IMR-90 (cell line): Measurements from ENCODE around the gene N4BP2. TPM values are rescaled to one million over a fixed set of nuclear protein-coding genes. Genes with fewer than 3 reads are reported as not detected.

Experiments used
- ATAC-seq: fragments of 200-7000 bp; cut with Tn5 transposase; 2 replicates; pipeline ENCODE4 v1.9.1; 2020; ENCODE audit warnings: low read depth, mild to moderate bottlenecking, moderate library complexity
- BruUV-seq: library from RNA; stranded (reverse); fragments of 400-500 nt; replicated peaks from 2 replicates; lab custom pipeline; 2021; lab: Mats Ljungman, UMichigan
- CTCF ChIA-PET: fragments of 300-600 bp; formaldehyde crosslinking; extraction: SDS; loops from one replicate; lab custom pipeline; 2021; ENCODE audit warnings: antibody characterized with exemption; lab: Yijun Ruan, JAX
- POLR2A ChIA-PET: fragments of 300-600 bp; sonication (Branson Sonifier 250); formaldehyde crosslinking; loops from one replicate; lab custom pipeline; 2022; ENCODE audit warnings: antibody characterized with exemption; ENCODE audit not compliant: unreplicated experiment; lab: Charles Lee
- DNase-seq: peaks from one replicate; pipeline ENCODE4 v3.0.0; 2013
- H2AFZ ChIP-seq: replicated peaks from 2 replicates; pipeline ENCODE3; 2013; ENCODE audit warnings: low read length, mild to moderate bottlenecking; ENCODE audit not compliant: poor library complexity
- H2AK5ac ChIP-seq: 2 replicates; pipeline ENCODE4 v1.6.1; 2013; ENCODE audit warnings: low read depth, low read length, inconsistent platforms
- H2AK9ac ChIP-seq: replicated peaks from 2 replicates; pipeline ENCODE3; 2013; ENCODE audit warnings: mild to moderate bottlenecking, low read depth, low read length, moderate library complexity; ENCODE audit not compliant: poor library complexity
- H2BK120ac ChIP-seq: 2 replicates; pipeline ENCODE4 v1.6.1; 2013; ENCODE audit warnings: low read depth, low read length, inconsistent platforms
- H2BK15ac ChIP-seq: 3 replicates; pipeline ENCODE4 v1.6.1; 2013; ENCODE audit warnings: low read depth, low read length, inconsistent platforms
- H2BK20ac ChIP-seq: 2 replicates; pipeline ENCODE4 v1.6.1; 2013; ENCODE audit warnings: low read depth, mild to moderate bottlenecking, inconsistent platforms, low read length, moderate library complexity
- H2BK5ac ChIP-seq: 2 replicates; pipeline ENCODE4 v1.6.1; 2013; ENCODE audit warnings: mild to moderate bottlenecking, low read depth, low read length, inconsistent platforms; ENCODE audit not compliant: poor library complexity, severe bottlenecking
- H3K14ac ChIP-seq: replicated peaks from 2 replicates; pipeline ENCODE4 v1.6.1; 2013; ENCODE audit warnings: low read depth, low read length, inconsistent platforms
- H3K18ac ChIP-seq: 2 replicates; pipeline ENCODE4 v1.6.1; 2013; ENCODE audit warnings: low read depth, low read length, control low read depth
- H3K23ac ChIP-seq: 2 replicates; pipeline ENCODE4 v1.6.1; 2013; ENCODE audit warnings: low read depth, low read length, inconsistent platforms
- H3K27ac ChIP-seq: 2 replicates; pipeline ENCODE4 v1.5.1; 2013; ENCODE audit warnings: mild to moderate bottlenecking, control low read depth, low read length; ENCODE audit not compliant: insufficient read depth
- H3K27me3 ChIP-seq: 2 replicates; pipeline ENCODE4 v1.6.1; 2013; ENCODE audit warnings: low read length; ENCODE audit not compliant: control insufficient read depth, insufficient read depth
- H3K36me3 ChIP-seq: 2 replicates; pipeline ENCODE4 v1.6.1; 2013; ENCODE audit warnings: low read length, mixed read lengths; ENCODE audit not compliant: control insufficient read depth, insufficient read depth
- H3K4ac ChIP-seq: 2 replicates; pipeline ENCODE4 v1.6.1; 2013; ENCODE audit warnings: low read depth, low read length, inconsistent platforms
- H3K4me1 ChIP-seq: 2 replicates; pipeline ENCODE4 v1.6.1; 2013; ENCODE audit warnings: low read length, mixed read lengths; ENCODE audit not compliant: control insufficient read depth, insufficient read depth
- H3K4me2 ChIP-seq: 2 replicates; pipeline ENCODE4 v1.6.1; 2013; ENCODE audit warnings: low read depth, mild to moderate bottlenecking, control low read depth, low read length, moderate library complexity
- H3K4me3 ChIP-seq: 2 replicates; pipeline ENCODE4 v1.5.1; 2013; ENCODE audit warnings: low read depth, mild to moderate bottlenecking, control low read depth, low read length, moderate library complexity; ENCODE audit not compliant: insufficient read depth
- H3K56ac ChIP-seq: 2 replicates; pipeline ENCODE4 v1.6.1; 2013; ENCODE audit warnings: low read length, inconsistent platforms; ENCODE audit not compliant: insufficient read depth; ENCODE audit errors: extremely low read depth
- H3K79me1 ChIP-seq, 2 experiments: 2 replicates each; pipeline ENCODE4 v1.6.1; 2013; ENCODE audit warnings: low read length in 2 of 2, inconsistent platforms in 1 of 2, low read depth in 1 of 2
- H3K9ac ChIP-seq: 2 replicates; pipeline ENCODE4 v1.6.1; 2013; ENCODE audit warnings: low read depth, low read length, control low read depth
- H3K9me1 ChIP-seq: 2 replicates; pipeline ENCODE4 v1.6.1; 2013; ENCODE audit warnings: low read length, inconsistent platforms; ENCODE audit not compliant: insufficient read depth
- H3K9me3 ChIP-seq: 2 replicates; pipeline ENCODE4 v1.6.1; 2013; ENCODE audit warnings: low read length; ENCODE audit not compliant: control insufficient read depth, insufficient read depth
- H4K20me1 ChIP-seq: 2 replicates; pipeline ENCODE4 v1.6.1; 2013; ENCODE audit warnings: low read length, inconsistent platforms; ENCODE audit not compliant: insufficient read depth
- H4K5ac ChIP-seq: 2 replicates; pipeline ENCODE4 v1.6.1; 2013; ENCODE audit warnings: mild to moderate bottlenecking, low read depth, low read length, control low read depth
- H4K8ac ChIP-seq, 2 experiments: 2 replicates each; pipeline ENCODE4 v1.6.1; 2013; ENCODE audit warnings: low read depth in 2 of 2, low read length in 2 of 2, control low read depth in 1 of 2, inconsistent platforms in 1 of 2
- H4K91ac ChIP-seq: 2 replicates; pipeline ENCODE4 v1.6.1; 2013; ENCODE audit warnings: low read depth, low read length, inconsistent platforms; ENCODE audit not compliant: insufficient read depth
- BHLHE40 ChIP-seq: fragments of 150-350 bp; IDR thresholded peaks from 2 replicates; pipeline ENCODE4 v1.6.1; 2016; ENCODE audit warnings: mild to moderate bottlenecking, low read depth, low read length
- CEBPB ChIP-seq: IDR thresholded peaks from 2 replicates; pipeline ENCODE4 v1.6.1; 2012; ENCODE audit warnings: low read depth, low read length, improper control_type of control experiment
- CHD1 ChIP-seq: IDR thresholded peaks from 2 replicates; pipeline ENCODE4 v1.6.1; 2012; ENCODE audit warnings: low read depth, low read length, improper control_type of control experiment
- CTCF ChIP-seq: conservative IDR thresholded peaks from 2 replicates; pipeline ENCODE4 v1.5.1; 2012; ENCODE audit warnings: mild to moderate bottlenecking, low read depth, low read length, improper control_type of control experiment
- ELK1 ChIP-seq: fragments of 150-350 bp; IDR thresholded peaks from 2 replicates; pipeline ENCODE4 v1.6.1; 2016; ENCODE audit warnings: low read depth, mild to moderate bottlenecking, low read length, moderate library complexity, borderline replicate concordance
- FOS ChIP-seq: fragments of 150-350 bp; IDR thresholded peaks from 2 replicates; pipeline ENCODE4 v1.6.1; 2016; ENCODE audit warnings: low read depth, low read length
- MAFK ChIP-seq: IDR thresholded peaks from 2 replicates; pipeline ENCODE4 v1.6.1; 2012; ENCODE audit warnings: low read depth, low read length, improper control_type of control experiment
- MAZ ChIP-seq: IDR thresholded peaks from 2 replicates; pipeline ENCODE4 v1.6.1; 2012; ENCODE audit warnings: low read depth, mild to moderate bottlenecking, low read length, improper control_type of control experiment, moderate library complexity, borderline replicate concordance
- MXI1 ChIP-seq: IDR thresholded peaks from 2 replicates; pipeline ENCODE4 v1.6.1; 2012; ENCODE audit warnings: low read depth, mild to moderate bottlenecking, low read length, moderate library complexity, borderline replicate concordance
- NFE2L2 ChIP-seq: fragments of 150-350 bp; IDR thresholded peaks from 2 replicates; pipeline ENCODE4 v1.6.1; 2016; ENCODE audit warnings: low read depth, mild to moderate bottlenecking, low read length
- POLR2A ChIP-seq: IDR thresholded peaks from 2 replicates; pipeline ENCODE4 v1.6.1; 2012; ENCODE audit warnings: mild to moderate bottlenecking, low read depth, low read length
- RAD21 ChIP-seq: IDR thresholded peaks from 2 replicates; pipeline ENCODE4 v1.6.1; 2012; ENCODE audit warnings: low read length, improper control_type of control experiment
- RCOR1 ChIP-seq: IDR thresholded peaks from 2 replicates; pipeline ENCODE4 v1.6.1; 2012; ENCODE audit warnings: mild to moderate bottlenecking, low read length, improper control_type of control experiment; ENCODE audit not compliant: insufficient replicate concordance
- RFX5 ChIP-seq: IDR thresholded peaks from 2 replicates; pipeline ENCODE4 v1.8.0; 2012; ENCODE audit warnings: low read depth, mild to moderate bottlenecking, low read length, moderate library complexity
- SMC3 ChIP-seq: fragments of 150-350 bp; IDR thresholded peaks from 2 replicates; pipeline ENCODE4 v1.6.1; 2016; ENCODE audit warnings: low read depth, mild to moderate bottlenecking, antibody characterized with exemption, low read length, moderate library complexity
- USF2 ChIP-seq: fragments of 150-350 bp; IDR thresholded peaks from 2 replicates; pipeline ENCODE4 v1.6.1; 2017; ENCODE audit warnings: mild to moderate bottlenecking, antibody characterized with exemption, low read length, low read depth
- WGBS, 2 experiments: methylation state at CpG; one replicate each; pipeline versions ENCODE4 v1.1.5 to v1.1.7; 2013; ENCODE audit warnings: missing lambda C conversion rate in 2 of 2; ENCODE audit not compliant: insufficient read length in 1 of 2; ENCODE audit errors: extremely low coverage in 2 of 2; 5-methylcytosine and 5-hydroxymethylcytosine counted together
- dilution Hi-C: fragments of 300-500 bp; cut with HindIII; formaldehyde crosslinking; loops from one replicate; pipeline ENCODE4 v1.14.3; 2018; ENCODE audit warnings: low sequenced_read_pairs; ENCODE audit not compliant: unreplicated experiment
- in situ Hi-C: fragments of 300-500 bp; cut with MboI; formaldehyde crosslinking; loops from 3 replicates; pipeline ENCODE4 v1.14.3; 2019; ENCODE audit warnings: low sequenced_read_pairs, inconsistent platforms, mixed read lengths
- intact Hi-C: fragments of 100-400 bp; cut with micrococcal nuclease; formaldehyde crosslinking; loops from 2 replicates; pipeline ENCODE4 v1.10.0; 2022
- polyA plus RNA-seq, 3 experiments: library from polyadenylated mRNA; depleted of rRNA; stranded (reverse); fragments of >200 nt; gene quantifications; 2 replicates each; pipeline ENCODE4 v1.2.3, GENCODE V29; 2012; ENCODE audit warnings: low replicate concordance in 1 of 3
- total RNA-seq: library from RNA; depleted of rRNA; stranded (reverse); fragments of >200 nt; gene quantifications from 2 replicates; pipeline ENCODE4 v1.2.3, GENCODE V29; 2012

Gene N4BP2
- total and polyA plus RNA-seq, 2 of the 4 experiments (the other 2 are of a cell fraction) = 0.84 to 2.2 TPM

GRCh38 chr4:40066651-40067050, 10.0 kb downstream of the N4BP2 start:
- H3K9me3 ChIP-seq = no peaks in the 10 kb centered on the region
- no peak overlapping the region for H2AFZ ChIP-seq
- no peak overlapping the region for H2BK120ac ChIP-seq
- TF ChIP-seq NFE2L2 = no peak
- no peak for TF ChIP-seq CEBPB
- TF ChIP-seq MAFK = no peak
- no peak for TF ChIP-seq FOS
- TF ChIP-seq RCOR1 = no peak
- TF ChIP-seq USF2 = no peak
- TF ChIP-seq MXI1 = no peak
- TF ChIP-seq CHD1 = no peak
- no peak for TF ChIP-seq RAD21
- no peak for TF ChIP-seq ELK1
- no peak for TF ChIP-seq SMC3
- no peak for TF ChIP-seq BHLHE40
- TF ChIP-seq RFX5 = no peak
- TF ChIP-seq POLR2A = no peak
- TF ChIP-seq CTCF = no peak
- TF ChIP-seq MAZ = no peak
- H2AK5ac ChIP-seq = no peak overlapping the region
- H3K4ac ChIP-seq = no peak overlapping the region
- no peak overlapping the region for H4K5ac ChIP-seq
- no peaks in the 10 kb centered on the region for H3K79me1 ChIP-seq
- in situ Hi-C loops (loop anchor here (25.0 kb wide), 1 partner anchor 246 kb away; no protein-coding TSS in a partner anchor), dilution Hi-C loops (no loop called here), intact Hi-C loops (no loop called here)
- H4K91ac ChIP-seq = no peak overlapping the region
- no CpG with 5 or more reads among the region's 3 CpGs for WGBS, 2 experiments
- H3K9ac ChIP-seq = no peak overlapping the region
- BruUV-seq = no TSS peak
- no peak overlapping the region for H2BK5ac ChIP-seq
- ChIA-PET POLR2A (no interaction called here), CTCF (interaction anchor here (0.8 kb wide), 1 partner anchor 9 kb away, joined by 3 read pairs; no protein-coding TSS in a partner anchor)
- no peaks in the 10 kb centered on the region for H4K20me1 ChIP-seq
- no peaks in the 10 kb centered on the region for H3K36me3 ChIP-seq
- no peak overlapping the region for H2BK15ac ChIP-seq
- H3K9me1 ChIP-seq = no peaks in the 10 kb centered on the region
- no peak for ATAC-seq
- no peak overlapping the region for H3K4me3 ChIP-seq
- no peak overlapping the region for H2BK20ac ChIP-seq
- no peak overlapping the region for H3K18ac ChIP-seq
- DNase-seq = no peak
- H3K27ac ChIP-seq = no peak overlapping the region
- H4K8ac ChIP-seq = no peak overlapping the region
- H3K27me3 ChIP-seq = no peaks in the 10 kb centered on the region
- no peak overlapping the region for H2AK9ac ChIP-seq
- H3K23ac ChIP-seq = no peak overlapping the region
- no peak overlapping the region for H3K56ac ChIP-seq
- H3K4me1 ChIP-seq = no peaks in the 10 kb centered on the region
- H3K14ac ChIP-seq = no peak overlapping the region
- no peak overlapping the region for H3K4me2 ChIP-seq
